HG02973 (cell line): ENCODE results near the gene IGSF9.

Experiments
- ATAC-seq: cut with Tn5 transposase; IDR thresholded peaks from one replicate; pipeline ENCODE4 v1.9.1; 2021; ENCODE audit warnings: moderate library complexity; ENCODE audit not compliant: unreplicated experiment

IGSF9 gene, protein sequence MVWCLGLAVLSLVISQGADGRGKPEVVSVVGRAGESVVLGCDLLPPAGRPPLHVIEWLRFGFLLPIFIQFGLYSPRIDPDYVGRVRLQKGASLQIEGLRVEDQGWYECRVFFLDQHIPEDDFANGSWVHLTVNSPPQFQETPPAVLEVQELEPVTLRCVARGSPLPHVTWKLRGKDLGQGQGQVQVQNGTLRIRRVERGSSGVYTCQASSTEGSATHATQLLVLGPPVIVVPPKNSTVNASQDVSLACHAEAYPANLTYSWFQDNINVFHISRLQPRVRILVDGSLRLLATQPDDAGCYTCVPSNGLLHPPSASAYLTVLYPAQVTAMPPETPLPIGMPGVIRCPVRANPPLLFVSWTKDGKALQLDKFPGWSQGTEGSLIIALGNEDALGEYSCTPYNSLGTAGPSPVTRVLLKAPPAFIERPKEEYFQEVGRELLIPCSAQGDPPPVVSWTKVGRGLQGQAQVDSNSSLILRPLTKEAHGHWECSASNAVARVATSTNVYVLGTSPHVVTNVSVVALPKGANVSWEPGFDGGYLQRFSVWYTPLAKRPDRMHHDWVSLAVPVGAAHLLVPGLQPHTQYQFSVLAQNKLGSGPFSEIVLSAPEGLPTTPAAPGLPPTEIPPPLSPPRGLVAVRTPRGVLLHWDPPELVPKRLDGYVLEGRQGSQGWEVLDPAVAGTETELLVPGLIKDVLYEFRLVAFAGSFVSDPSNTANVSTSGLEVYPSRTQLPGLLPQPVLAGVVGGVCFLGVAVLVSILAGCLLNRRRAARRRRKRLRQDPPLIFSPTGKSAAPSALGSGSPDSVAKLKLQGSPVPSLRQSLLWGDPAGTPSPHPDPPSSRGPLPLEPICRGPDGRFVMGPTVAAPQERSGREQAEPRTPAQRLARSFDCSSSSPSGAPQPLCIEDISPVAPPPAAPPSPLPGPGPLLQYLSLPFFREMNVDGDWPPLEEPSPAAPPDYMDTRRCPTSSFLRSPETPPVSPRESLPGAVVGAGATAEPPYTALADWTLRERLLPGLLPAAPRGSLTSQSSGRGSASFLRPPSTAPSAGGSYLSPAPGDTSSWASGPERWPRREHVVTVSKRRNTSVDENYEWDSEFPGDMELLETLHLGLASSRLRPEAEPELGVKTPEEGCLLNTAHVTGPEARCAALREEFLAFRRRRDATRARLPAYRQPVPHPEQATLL

DNA sequence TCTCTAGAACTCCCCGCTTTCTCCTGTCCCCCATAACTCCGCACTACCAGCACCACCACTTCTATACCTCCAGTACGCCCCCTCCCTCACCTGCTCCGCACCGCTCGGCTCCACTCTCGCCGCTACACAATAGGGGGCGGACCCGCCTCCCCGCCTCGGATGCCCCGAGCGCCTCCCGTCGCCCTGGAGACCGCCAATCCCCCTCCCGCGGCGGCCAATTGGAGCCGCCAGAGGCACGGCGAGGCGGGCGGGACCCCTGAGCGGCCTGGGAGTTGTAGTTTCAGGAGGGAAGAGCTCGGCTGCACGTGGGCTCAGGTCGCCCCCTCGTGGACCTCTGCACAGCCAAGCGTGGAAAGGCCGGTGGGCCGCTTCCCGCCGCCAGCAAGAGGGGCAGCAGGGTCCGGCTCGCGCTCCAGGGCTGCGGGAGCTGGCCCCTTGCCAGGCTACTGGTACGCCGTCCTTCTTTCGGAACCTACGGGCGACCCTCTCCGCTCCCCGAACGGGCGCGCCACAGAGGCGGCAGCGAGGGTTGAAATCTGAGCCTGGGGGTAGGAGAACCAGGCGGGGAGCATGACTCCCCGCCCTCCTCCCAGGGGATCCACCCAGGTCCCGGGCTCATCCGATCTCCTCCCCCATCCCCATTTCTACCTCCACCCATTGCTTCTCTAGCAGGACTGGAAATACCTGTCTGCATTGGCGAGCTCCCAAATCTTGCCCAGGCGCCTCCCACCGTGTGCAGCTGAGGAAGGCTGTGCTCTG is at the start of gene IGSF9:
Gene IGSF9 (minus strand): TSS at position 131 of the 759 bp plus-strand sequence. CDS start 2,159 bp downstream, outside the sequence.
- ATAC-seq, result no peak

DNA sequence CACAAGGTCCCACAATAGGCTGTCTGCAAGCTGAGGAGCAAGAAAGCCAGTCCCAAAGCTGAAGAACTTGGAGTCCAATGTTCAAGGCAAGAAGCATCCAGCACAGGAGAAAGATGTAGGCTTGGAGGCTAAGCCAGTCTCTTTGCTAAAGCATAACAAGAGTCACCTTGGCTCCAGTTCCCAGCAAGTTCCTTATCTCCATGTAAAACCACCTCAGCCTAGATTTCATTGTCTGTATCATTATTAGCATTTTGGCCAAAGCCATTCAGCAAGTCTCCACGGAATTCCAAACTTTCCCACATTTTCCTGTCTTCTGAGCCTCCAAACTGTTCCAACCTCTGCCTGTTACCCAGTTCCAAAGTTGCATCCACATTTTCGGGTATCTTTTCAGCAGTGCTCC is 49.5 kb upstream of the IGSF9 start:
- ATAC-seq, result no peak

DNA sequence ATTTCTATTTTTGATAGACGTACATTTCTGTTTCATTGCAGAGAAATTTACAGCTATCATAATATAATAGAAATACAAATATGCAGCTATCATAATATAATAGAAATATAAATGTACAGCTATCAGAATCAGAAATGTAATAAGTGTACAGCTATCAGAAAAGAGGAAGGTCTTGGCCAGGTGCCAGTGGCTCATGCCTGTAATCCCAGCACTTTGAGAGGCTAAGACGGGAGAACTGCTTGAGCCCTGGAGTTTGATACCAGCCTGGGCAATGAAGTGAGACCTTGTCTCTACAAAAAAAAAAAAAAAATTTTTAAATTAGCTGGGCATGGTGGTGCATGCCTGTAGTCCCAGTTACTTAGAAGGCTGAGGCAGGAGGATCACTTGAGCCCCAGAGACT is 48.5 kb upstream of the IGSF9 start:
- no peak for ATAC-seq

DNA sequence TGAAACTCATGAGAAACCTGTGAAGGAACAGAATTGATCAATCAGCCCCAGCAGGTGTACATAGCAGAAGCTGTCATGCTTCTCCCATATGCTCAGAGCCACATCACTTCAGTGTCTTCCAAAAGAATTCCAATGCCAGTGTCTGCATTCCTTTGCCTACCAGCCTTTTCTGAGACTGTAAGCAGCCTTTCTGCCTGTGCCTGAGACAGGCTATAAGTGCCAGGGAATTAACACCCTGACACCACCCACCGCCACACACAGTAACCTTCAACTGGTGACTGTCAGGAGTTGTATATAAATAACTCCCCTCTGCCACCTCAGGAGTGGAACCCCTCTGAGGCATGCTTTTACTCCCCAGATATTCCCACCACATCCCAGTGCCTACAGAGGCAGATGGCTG is 46.7 kb upstream of the IGSF9 start:
- no peak for ATAC-seq

DNA sequence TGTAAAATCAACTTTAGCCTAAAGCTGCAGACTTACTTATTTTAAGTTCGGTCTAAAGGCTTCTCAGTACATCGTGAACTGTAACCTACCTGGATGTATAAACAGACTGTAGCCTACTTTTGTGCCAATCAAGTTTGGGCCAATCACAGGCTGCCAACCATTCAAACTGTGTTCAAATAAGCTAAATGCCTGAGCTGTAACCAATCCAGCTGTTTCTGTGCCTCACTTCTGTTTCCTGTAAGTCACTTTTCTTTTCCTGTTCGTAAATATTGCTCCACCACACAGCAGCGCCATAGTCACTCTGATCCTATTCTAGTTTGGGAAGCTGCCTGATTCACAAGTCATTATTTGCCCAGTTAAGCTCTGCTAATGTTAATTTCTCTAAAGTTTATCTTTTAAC is 46.1 kb upstream of the IGSF9 start:
- no peak for ATAC-seq

DNA sequence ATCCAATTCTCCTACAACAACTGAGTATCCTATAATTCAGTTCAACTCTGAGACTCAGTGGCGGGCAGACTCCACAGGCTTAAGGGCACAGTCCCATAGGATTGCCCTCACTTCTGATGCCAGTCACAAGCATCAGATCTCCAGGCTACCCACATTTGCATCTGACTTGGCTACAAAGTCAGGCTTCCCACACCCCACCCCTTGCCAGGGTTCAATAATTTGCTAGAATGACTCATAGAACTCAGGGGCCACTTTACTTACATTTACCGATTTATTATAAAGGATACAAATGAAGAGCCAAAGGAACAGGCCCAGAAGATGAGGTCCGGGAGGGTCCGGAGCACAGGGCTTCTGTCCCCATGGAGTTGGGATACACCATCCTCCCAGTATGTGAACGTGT is 44.6 kb upstream of the IGSF9 start:
- ATAC-seq, result no peak

DNA sequence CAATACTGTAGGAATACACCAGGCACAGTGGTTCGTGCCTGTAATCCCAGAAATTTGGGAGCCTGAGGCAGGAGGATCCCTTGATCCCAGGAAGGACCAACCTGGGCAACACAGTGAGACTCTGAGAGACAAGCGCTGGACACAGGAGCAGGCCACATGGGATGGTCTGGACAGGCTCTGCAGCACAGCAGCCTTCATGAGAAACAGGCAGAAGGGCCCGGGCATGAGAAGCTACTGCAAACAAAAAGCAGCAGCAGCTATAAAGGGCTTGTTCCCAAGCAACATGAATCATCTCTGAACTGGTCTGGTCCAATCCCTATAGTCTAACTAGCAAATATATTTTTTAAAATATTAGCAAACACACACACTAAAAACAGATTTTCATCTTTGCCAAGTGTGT is 44.2 kb upstream of the IGSF9 start:
- ATAC-seq, result no peak

DNA sequence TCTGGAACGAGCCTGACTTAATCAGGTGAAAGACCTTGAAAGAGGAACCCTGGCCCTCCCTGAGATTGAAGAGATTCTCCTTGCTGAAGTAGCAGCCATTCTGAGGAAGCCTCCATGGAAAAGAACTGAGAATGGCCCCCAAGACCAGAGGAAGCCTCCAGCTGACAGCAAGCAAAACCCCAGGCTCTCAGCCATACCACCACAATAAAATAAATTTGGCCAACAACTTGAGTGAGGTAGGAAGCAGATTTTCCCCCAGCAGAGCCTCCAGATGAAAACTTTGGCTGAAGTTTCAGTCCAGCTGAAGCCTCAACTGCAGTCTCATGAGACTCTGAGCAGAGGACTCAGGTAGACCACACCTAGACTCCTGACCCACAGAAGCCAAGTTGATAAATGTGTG is 42.6 kb upstream of the IGSF9 start:
- no peak for ATAC-seq

DNA sequence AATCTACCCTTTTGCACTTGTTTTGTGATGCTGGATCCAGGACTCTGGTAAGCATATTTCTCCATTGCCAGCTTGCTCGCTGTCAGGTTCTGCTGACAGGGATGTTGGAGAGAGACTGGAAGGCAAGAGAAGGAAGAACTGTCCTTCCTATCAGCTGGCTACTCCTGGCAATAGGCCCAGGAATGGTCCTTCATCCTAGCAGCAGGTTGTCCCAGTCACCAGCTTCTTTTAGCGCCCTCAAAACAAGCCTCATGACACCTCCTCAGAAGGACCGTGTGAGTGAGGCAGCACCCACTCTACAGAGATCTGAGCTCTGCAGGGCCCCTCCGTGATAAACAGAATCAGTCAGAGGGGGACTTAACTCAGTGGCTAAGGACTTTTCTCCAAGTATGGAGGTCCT is 41.8 kb upstream of the IGSF9 start:
- no peak for ATAC-seq

DNA sequence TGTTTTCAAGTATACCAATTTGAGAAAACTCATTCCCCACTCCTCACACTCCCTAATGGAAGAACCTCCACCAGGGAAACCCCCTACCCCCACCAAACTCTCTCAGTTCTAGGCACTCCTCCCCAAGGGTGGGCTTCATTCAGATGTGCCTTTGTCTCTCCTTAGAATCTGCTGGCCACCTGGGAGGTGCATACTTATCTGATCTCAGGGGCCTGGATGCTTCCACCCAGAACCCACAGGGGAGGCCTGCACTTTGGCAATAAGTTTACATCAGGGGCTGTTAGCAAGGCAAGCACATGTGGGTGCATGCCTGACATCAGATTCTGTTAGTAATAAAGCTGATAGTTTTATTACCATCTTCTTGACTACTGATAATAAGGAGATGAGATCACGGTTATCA is 41.1 kb upstream of the IGSF9 start:
- no peak for ATAC-seq

DNA sequence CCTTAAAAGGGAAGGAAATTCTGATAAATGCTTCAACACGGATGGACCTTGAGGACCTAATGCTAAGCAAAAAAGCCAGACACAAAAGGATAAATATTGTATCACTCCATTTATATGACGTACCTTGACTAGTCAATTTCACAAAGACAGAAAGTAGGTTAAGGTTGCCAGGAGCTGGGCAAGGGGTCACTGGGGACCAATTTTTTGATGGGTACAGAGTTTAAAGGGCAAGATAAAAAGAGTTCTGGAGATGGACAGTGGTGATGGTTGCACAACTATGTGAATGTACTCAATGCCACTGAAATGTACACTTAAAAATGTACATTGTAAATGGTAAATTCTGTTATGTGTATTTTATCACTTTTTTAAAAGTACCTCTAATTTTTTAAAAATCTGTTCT is 40.7 kb upstream of the IGSF9 start:
- no peak for ATAC-seq

DNA sequence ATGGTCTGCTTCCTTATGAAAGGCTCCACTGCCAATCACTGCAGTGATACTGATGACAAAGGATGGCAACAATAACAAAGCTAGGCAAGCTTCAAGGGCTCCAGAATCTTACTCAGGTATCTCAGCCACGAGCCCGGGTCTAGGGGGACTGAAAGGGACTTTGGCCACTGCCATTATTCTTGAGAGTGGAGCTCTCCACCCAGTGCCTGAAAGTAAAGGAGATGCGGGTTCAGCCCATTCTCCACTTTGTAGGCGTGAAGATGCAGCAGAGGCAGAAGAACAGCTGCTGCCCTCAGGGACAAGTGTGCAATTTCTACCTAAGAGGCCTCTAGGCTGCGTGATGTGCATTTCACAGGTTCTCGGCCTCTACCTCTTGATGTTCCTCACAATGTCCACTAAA is 40.1 kb upstream of the IGSF9 start:
- no peak for ATAC-seq

DNA sequence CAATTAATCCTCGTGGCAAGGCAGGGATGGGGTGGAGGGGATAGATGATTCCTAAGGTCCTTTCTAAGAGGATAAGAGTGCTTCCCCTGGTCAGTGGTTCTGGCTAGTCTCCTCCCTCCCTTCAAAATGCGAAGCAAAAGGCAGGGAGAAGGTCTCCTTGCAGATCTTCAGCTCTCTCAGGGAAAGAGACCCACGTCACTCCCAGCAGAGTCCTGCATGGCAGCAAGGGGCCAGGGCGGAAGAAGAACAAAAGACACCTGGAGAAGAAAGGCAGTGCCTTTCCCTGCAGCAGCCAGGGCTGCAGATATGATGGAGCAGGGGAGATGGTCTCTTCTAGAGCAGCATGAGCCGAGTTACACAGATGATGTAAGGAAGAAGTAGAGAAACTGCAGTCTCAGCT is 38.3 kb upstream of the IGSF9 start:
- ATAC-seq, result no peak

DNA sequence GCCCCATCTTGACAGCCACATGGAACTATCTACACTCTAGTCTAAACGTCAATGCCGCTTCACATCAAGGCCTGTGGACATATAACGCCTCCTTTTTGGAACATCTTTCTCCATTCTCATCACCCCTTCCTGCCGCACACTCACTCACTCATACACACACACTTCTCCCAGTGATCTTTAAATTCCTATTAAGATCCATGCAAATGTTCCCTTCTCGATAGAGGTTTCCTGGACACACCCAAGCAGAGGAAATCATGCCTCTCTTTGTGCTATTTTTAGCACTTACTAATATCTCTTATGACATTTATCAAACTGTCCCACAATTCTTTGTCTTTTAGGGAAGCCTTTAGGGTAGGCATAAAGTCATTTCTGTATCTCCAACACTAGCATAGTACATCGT is 36.9 kb upstream of the IGSF9 start:
- ATAC-seq, result no peak

DNA sequence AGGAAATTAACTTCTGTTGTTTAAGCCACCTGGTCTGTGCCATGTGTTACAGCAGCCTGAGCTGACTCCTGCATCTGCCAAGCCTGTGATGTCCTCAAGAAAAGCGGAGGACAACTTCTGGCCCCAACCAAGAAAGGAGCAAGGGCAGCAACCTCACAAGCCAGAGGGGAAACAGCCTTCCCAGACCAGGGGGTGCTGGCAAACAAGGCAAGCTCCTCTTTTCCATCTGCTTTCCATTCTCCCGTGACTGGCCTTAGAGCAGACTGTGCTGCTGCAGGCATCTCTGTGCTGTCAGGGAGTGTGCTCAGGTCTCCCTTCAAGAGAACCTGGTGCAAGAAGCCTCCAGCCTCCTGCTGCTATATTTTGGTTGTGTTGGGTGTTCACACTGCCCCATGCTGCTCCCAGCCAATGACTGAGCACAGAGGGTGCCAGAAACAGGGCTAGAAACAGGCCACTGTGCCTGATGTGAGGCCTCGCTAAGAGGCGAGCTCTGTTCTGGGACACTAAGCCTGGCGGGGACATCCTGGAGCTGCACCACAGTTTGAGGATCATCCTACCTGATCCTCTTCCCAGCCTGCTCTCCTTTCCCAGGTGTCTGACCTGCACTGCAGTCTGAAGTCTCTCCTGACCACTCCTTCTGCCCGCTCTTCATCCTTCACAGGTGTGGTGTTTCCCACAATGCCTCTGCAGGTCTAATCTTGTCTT is 36.1 kb upstream of the IGSF9 start:
- ATAC-seq, result no peak

DNA sequence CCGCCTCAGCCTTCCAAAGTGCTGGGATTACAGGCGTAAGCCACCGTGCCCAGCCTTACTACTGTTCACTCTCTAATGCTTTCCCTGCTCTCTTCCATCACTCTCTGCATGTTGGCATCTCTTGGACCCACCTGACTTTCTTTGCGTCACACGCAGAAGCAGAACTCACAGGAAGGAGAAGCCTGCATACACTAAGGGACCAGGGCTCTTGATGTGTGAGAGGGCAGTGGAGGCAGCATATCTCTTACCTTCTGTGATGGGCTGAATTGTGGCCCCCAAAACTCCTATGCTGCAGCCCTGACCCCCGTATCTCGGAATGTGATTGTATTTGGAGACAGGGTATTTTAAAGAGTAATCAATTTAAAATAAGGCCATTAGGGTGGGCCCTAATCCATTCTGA is 35.4 kb upstream of the IGSF9 start:
- ATAC-seq, result no peak

DNA sequence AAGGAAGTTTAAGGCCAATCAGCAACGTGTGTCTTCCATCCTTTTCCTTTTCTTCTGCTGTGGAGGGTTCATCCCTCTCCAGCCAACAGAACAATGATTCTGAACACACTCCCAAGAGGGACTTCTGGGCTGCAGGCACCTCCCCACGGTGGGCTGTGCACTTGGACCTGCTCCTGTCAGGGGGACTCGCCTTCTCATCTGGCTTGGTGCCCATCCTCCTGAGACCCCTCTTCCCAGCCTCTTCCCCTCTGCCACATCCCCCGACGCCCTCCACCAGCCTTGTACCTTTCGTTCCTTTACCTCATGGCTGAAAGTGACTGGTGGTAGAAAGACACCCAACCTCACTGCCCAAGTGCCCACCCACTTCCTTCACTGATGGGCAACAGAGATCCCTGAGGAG is 34.7 kb upstream of the IGSF9 start:
- ATAC-seq, result no peak

DNA sequence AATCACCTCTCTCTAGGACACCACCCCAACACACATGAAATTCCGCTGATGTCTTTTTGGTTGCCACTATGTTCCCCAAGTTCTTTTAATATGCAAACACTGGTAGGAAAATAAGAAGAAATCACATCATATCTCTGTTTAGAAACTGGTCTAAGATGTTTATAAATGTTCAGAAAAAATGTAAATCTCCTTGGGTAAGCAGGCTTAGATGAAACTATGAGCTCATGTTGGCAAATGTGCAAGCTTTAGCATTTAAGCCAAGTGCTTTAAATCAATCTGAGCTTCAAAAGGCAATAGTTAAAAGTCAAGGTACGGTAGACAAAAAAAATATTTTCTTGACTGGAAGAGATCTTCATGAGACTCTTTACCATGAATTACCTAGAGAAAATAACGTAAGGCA is 33.8 kb upstream of the IGSF9 start:
- ATAC-seq, result no peak

DNA sequence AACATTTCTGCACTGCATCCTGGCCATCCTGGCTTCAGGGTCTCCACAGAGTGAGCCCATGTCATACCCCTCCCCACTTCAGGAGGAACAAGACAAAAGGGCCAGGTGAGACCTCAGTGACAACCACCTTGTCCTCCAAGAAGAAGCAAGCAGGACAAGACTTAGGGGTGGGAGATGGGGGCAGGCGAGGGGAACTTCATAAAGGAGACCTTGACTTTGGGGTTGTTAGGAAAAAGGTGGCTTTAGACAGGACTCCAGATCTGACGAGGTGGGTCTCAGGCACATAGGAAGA is 32.6 kb upstream of the IGSF9 start:
- ATAC-seq, result no peak

DNA sequence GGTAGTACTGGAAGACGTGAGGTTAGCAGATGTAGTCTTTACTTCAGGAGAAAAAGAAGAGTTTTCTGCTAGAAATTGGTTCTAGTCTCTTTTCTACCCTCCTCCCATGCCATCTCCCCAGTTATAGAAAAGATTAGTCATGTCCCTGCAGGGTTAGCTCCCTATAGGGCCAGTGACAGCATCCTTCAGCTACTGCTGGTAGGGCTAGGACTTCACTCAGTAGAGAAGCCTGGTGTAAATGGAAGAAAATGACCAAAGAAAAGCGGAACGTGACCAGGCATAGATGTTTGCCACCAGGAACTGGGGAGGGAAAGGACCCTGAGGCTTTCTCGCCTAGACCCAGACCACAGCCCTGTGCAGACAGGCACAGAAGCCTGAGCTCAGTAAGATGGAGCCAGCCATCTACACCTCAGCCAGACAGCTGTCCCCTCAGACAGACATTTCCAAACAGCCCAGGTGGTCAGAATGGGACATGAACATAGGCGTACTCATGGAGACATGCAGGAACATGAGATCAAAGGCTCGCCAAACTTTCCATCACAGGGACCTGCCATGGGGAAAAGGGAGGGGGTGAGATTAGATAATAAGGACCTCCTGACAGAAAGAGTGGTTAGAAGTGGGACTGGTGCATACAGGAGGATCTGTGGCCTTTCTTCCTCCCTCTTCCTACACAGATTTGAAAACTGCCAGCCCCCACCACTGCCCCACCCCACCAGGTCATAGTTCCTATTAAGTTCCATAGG is 32.1 kb upstream of the IGSF9 start:
- ATAC-seq, result no peak
